Measurements from ENCODE around the gene ANKIB1. TPM values are rescaled to one million over a fixed set of nuclear protein-coding genes. Genes with fewer than 3 reads are reported as not detected.

The ANKIB1 gene
- total and polyA plus RNA-seq, 9 of the 15 experiments (the other 6 are each of a cell fraction or from before 2014, with no cell fraction given): 5.9 to 25.2 (median 16.1) TPM

DNA sequence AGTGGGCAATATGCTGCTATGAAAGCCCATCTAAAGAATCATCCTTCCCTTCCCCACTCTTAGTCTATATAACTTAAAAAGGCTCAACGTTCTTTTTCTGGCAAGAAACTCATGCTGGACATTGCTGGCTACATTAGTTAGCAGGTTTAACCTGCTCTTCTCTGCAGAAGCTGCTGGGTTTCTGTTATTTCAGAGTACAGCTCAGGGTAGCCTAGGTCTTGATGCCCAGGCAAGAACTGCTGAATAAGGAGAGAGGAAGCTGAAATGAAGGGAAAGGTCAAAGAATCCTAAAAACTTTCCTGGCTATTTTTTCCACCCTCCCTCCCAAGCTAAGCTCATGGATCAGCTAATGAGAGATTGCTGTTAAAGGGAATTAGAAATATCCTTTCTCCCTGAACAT is 79.4 kb downstream of the ANKIB1 start:
- Histone ChIP-seq H3K4me1 (replicated peaks in 1 of 2; ENCODE audit: control insufficient read depth in 2 of 2, insufficient read depth in 2 of 2, low read length in 2 of 2) (no peaks in the 10 kb centered on the region), H3K9me3 (replicated peaks; ENCODE audit: control insufficient read depth, insufficient read depth, low read depth, low read length) (no peaks in the 10 kb centered on the region), H3K27me3 (ENCODE audit: control insufficient read depth in 2 of 2, insufficient read depth in 2 of 2, low read length in 2 of 2) (no peaks in the 10 kb centered on the region), H2AFZ (ENCODE audit: low read depth, low read length) (no peak overlapping the region), H3K9me1 (ENCODE audit: control insufficient read depth, insufficient read depth, low read length) (no peaks in the 10 kb centered on the region), H3K79me2 (ENCODE audit: control insufficient read depth, insufficient read depth, low read length) (no peaks in the 10 kb centered on the region), H4K20me1 (replicated peaks; ENCODE audit: control insufficient read depth, insufficient read depth, low read length) (no peaks in the 10 kb centered on the region), H3K9ac (ENCODE audit: insufficient read depth in 1 of 2, low read depth in 2 of 2, low read length in 2 of 2) (no peak overlapping the region), H3K4me3 (no peak overlapping the region), H3K36me3 (ENCODE audit: control insufficient read depth, insufficient read depth, low read length) (peaks cover 5% of the 10 kb centered on the region; the same call in 1 of the 3 replicates), H3K4me2 (ENCODE audit: insufficient read depth, low read length) (no peak overlapping the region), H3K27ac (ENCODE audit: extremely low read depth, low read depth, low read length) (no peak overlapping the region)
- FAIRE-seq (no peak), DNase-seq (ENCODE audit: extremely low read depth in 1 of 4, low spot score in 3 of 4) (no peak), ATAC-seq (peak; percentile 51)
- CTCF ChIA-PET (ENCODE audit: low intra/inter-chr PET ratio): no interaction called here
- 23% methylated on average over 1 of the region's 1 CpG for WGBS (ENCODE audit: insufficient coverage, low coverage, missing lambda C conversion rate)
- intact Hi-C loops (cut with micrococcal nuclease): no loop called here
- no TSS peak for BruUV-seq (replicated peaks)
- in situ Hi-C loops (cut with MboI): no loop called here
- POLR2A ChIA-PET: interaction anchor here (0.6 kb wide), 1 partner anchor 9 kb away, joined by 4 read pairs; no protein-coding TSS in a partner anchor
- TF ChIP-seq ZNF75A (CRISPR knock-in tag; IDR thresholded peaks at IDR 0.05): no peak
- TF ChIP-seq, protein P1, sequence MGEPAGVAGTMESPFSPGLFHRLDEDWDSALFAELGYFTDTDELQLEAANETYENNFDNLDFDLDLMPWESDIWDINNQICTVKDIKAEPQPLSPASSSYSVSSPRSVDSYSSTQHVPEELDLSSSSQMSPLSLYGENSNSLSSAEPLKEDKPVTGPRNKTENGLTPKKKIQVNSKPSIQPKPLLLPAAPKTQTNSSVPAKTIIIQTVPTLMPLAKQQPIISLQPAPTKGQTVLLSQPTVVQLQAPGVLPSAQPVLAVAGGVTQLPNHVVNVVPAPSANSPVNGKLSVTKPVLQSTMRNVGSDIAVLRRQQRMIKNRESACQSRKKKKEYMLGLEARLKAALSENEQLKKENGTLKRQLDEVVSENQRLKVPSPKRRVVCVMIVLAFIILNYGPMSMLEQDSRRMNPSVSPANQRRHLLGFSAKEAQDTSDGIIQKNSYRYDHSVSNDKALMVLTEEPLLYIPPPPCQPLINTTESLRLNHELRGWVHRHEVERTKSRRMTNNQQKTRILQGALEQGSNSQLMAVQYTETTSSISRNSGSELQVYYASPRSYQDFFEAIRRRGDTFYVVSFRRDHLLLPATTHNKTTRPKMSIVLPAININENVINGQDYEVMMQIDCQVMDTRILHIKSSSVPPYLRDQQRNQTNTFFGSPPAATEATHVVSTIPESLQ (CRISPR knock-in tag; IDR thresholded peaks at IDR 0.05): no peak

DNA sequence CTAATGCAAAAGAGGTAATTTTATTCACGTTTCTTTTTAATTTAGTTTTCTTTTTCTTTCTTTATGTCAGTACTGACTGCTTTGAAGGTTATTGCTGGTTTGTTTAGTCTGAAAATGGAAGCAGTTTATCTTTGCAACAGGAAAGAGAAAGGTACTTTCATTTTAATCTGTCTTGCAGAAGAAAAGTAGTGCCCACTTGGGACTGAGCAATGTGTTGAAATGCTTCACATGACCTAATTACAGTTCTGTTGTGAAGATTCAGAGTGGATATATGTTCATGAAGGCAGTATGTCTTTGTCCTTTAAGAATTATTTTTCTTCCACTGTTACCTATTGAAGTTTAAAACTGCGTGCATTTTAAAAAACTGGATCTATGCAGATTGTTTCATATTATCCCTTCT is 80.1 kb downstream of the ANKIB1 start:
- ChIA-PET CTCF (ENCODE audit: low intra/inter-chr PET ratio) (no interaction called here), POLR2A (interaction anchor here (0.7 kb wide), 1 partner anchor 26 kb away, joined by 3 read pairs; no protein-coding TSS in a partner anchor)
- 71% methylated on average over 2 of the region's 2 CpGs for WGBS (ENCODE audit: insufficient coverage, low coverage, missing lambda C conversion rate)
- no peak overlapping the region for H3K4me3 ChIP-seq
- H3K9ac ChIP-seq (ENCODE audit: insufficient read depth in 1 of 2, low read depth in 2 of 2, low read length in 2 of 2): no peak overlapping the region
- no peak overlapping the region for H3K27ac ChIP-seq (ENCODE audit: extremely low read depth, low read depth, low read length)
- intact Hi-C loops (cut with micrococcal nuclease) (no loop called here), in situ Hi-C loops (cut with MboI) (no loop called here)
- H3K79me2 ChIP-seq (ENCODE audit: control insufficient read depth, insufficient read depth, low read length): no peaks in the 10 kb centered on the region
- H3K9me1 ChIP-seq (ENCODE audit: control insufficient read depth, insufficient read depth, low read length): no peaks in the 10 kb centered on the region
- DNase-seq (ENCODE audit: extremely low read depth in 1 of 4, low spot score in 3 of 4): no peak
- H3K4me1 ChIP-seq (replicated peaks in 1 of 2; ENCODE audit: control insufficient read depth in 2 of 2, insufficient read depth in 2 of 2, low read length in 2 of 2): no peaks in the 10 kb centered on the region
- no peak overlapping the region for H2AFZ ChIP-seq (ENCODE audit: low read depth, low read length)
- no peaks in the 10 kb centered on the region for H4K20me1 ChIP-seq (replicated peaks; ENCODE audit: control insufficient read depth, insufficient read depth, low read length)
- H3K9me3 ChIP-seq (replicated peaks; ENCODE audit: control insufficient read depth, insufficient read depth, low read depth, low read length): no peaks in the 10 kb centered on the region
- H3K27me3 ChIP-seq (ENCODE audit: control insufficient read depth in 2 of 2, insufficient read depth in 2 of 2, low read length in 2 of 2): no peaks in the 10 kb centered on the region
- FAIRE-seq: no peak
- H3K4me2 ChIP-seq (ENCODE audit: insufficient read depth, low read length): no peak overlapping the region
- BruUV-seq (replicated peaks): no TSS peak
- no peak for ATAC-seq
- peaks cover 5% of the 10 kb centered on the region; the same call in 1 of the 3 replicates for H3K36me3 ChIP-seq (ENCODE audit: control insufficient read depth, insufficient read depth, low read length)
- TF ChIP-seq, protein P2, sequence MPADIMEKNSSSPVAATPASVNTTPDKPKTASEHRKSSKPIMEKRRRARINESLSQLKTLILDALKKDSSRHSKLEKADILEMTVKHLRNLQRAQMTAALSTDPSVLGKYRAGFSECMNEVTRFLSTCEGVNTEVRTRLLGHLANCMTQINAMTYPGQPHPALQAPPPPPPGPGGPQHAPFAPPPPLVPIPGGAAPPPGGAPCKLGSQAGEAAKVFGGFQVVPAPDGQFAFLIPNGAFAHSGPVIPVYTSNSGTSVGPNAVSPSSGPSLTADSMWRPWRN (IDR thresholded peaks at IDR 0.05; ENCODE audit: low read depth): no peak
- TF ChIP-seq NONO (IDR thresholded peaks at IDR 0.05; ENCODE audit: low read depth in 2 of 2, low read length in 1 of 2): no peak
- no peak for TF ChIP-seq AFF4 (CRISPR knock-in tag; IDR thresholded peaks at IDR 0.05)
- no peak for TF ChIP-seq HSF4 (CRISPR knock-in tag; IDR thresholded peaks at IDR 0.05; ENCODE audit: borderline replicate concordance)
- no peak for TF ChIP-seq SRSF7 (optimal IDR thresholded peaks at IDR 0.05; ENCODE audit: low read depth, low read length)

Measured in K562 (cell line).